Neural cell (in vitro differentiated cells): ENCODE measurements around the gene SKI. TPM values are rescaled to one million over a fixed set of nuclear protein-coding genes. Genes with fewer than 3 reads are reported as not detected.

Source experiments
- H2AFZ ChIP-seq: fragments of 200-600, 300-800 bp; sonication (generic), shearing (Covaris generic); 2 replicates; pipeline ENCODE4 v1.6.0; 2014; ENCODE audit warnings: low read depth, mild to moderate bottlenecking, antibody characterized with exemption, low read length, moderate library complexity
- H3F3A ChIP-seq: fragments of 200-600 bp; shearing (Covaris generic); 2 replicates; pipeline ENCODE4 v1.6.1; 2016; ENCODE audit warnings: mild to moderate bottlenecking, moderate library complexity, mixed read lengths, antibody characterized with exemption, low read length; ENCODE audit not compliant: insufficient read depth, poor library complexity, severe bottlenecking
- H3K27ac ChIP-seq: fragments of 200-600, 300-800 bp; sonication (generic), shearing (Covaris generic); 2 replicates; pipeline ENCODE4 v1.5.1; 2014; ENCODE audit warnings: mild to moderate bottlenecking, low read length, moderate library complexity
- H3K27me3 ChIP-seq: fragments of 300-800, 200-600 bp; sonication (generic), shearing (Covaris generic); 2 replicates; pipeline ENCODE4 v1.6.0; 2014; ENCODE audit warnings: mild to moderate bottlenecking, low read depth, low read length, moderate library complexity; ENCODE audit not compliant: insufficient read depth
- H3K36me3 ChIP-seq: fragments of 300-800, 200-600 bp; sonication (generic), shearing (Covaris generic); 2 replicates; pipeline ENCODE4 v1.5.1; 2014; ENCODE audit warnings: mild to moderate bottlenecking, antibody characterized with exemption, low read length, moderate library complexity; ENCODE audit not compliant: insufficient read depth
- H3K4me2 ChIP-seq: fragments of 300-800, 200-600 bp; sonication (generic), shearing (Covaris generic); 2 replicates; pipeline ENCODE4 v1.6.0; 2014; ENCODE audit warnings: mild to moderate bottlenecking, low read length
- H3K4me3 ChIP-seq: fragments of 300-800, 200-600 bp; sonication (generic), shearing (Covaris generic); 2 replicates; pipeline ENCODE4 v1.5.1; 2014; ENCODE audit warnings: mild to moderate bottlenecking, low read length, moderate library complexity
- H3K79me2 ChIP-seq: fragments of 200-600 bp; shearing (Covaris generic); replicated peaks from 2 replicates; pipeline ENCODE4 v1.6.0; 2014; ENCODE audit warnings: mild to moderate bottlenecking, low read length, moderate library complexity; ENCODE audit not compliant: insufficient read depth
- H3K9ac ChIP-seq: fragments of 300-800, 200-600 bp; sonication (generic), shearing (Covaris generic); 2 replicates; pipeline ENCODE4 v1.6.1; 2016; ENCODE audit warnings: mild to moderate bottlenecking, low read length, mixed read lengths
- H3K9me2 ChIP-seq: fragments of 200-600 bp; shearing (Covaris generic); 2 replicates; pipeline ENCODE4 v1.6.1; 2016; ENCODE audit warnings: mild to moderate bottlenecking, low read length, mixed read lengths; ENCODE audit not compliant: insufficient read depth
- H3K9me3 ChIP-seq: fragments of 200-600, 300-800 bp; sonication (generic), shearing (Covaris generic); 2 replicates; pipeline ENCODE4 v1.6.1; 2016; ENCODE audit warnings: mild to moderate bottlenecking, mixed run types, low read length, moderate library complexity, mixed read lengths
- H4K20me1 ChIP-seq: fragments of 200-600 bp; shearing (Covaris generic); 2 replicates; pipeline ENCODE4 v1.6.1; 2016; ENCODE audit warnings: mild to moderate bottlenecking, mixed run types; ENCODE audit not compliant: insufficient read depth
- EP300 ChIP-seq: fragments of 450-650 bp; conservative IDR thresholded peaks from 2 replicates; pipeline ENCODE4 v1.6.1; 2014; ENCODE audit warnings: antibody characterized with exemption, mild to moderate bottlenecking, moderate library complexity; ENCODE audit not compliant: poor library complexity, severe bottlenecking
- EZH2 ChIP-seq: fragments of 200-600, 300-800 bp; shearing (Covaris generic), sonication (generic); IDR thresholded peaks from 2 replicates; pipeline ENCODE4 v1.6.1; 2014; ENCODE audit warnings: antibody characterized with exemption, low read length, borderline replicate concordance, mild to moderate bottlenecking; ENCODE audit not compliant: insufficient read depth, poor library complexity, severe bottlenecking
- MXI1 ChIP-seq: fragments of 450-650 bp; conservative IDR thresholded peaks from 2 replicates; pipeline ENCODE4 v1.6.1; 2014; ENCODE audit warnings: antibody characterized with exemption, mild to moderate bottlenecking; ENCODE audit not compliant: poor library complexity, severe bottlenecking
- POLR2AphosphoS5 ChIP-seq: IDR thresholded peaks from 2 replicates; pipeline ENCODE4 v1.6.1; 2012
- RAD21 ChIP-seq: fragments of 450-650 bp; conservative IDR thresholded peaks from 2 replicates; pipeline ENCODE4 v1.6.1; 2014; ENCODE audit warnings: antibody characterized with exemption, mild to moderate bottlenecking, moderate library complexity
- SMC3 ChIP-seq: fragments of 450-650 bp; conservative IDR thresholded peaks from 2 replicates; pipeline ENCODE4 v1.6.1; 2014; ENCODE audit warnings: antibody characterized with exemption, mild to moderate bottlenecking, moderate library complexity; ENCODE audit not compliant: poor library complexity
- TAF1 ChIP-seq: IDR thresholded peaks from 2 replicates; pipeline ENCODE4 v1.6.1; 2012; ENCODE audit warnings: low read depth
- polyA plus RNA-seq: library from polyadenylated mRNA; depleted of rRNA; stranded (reverse); fragments of >200 nt; gene quantifications from 2 replicates; pipeline ENCODE4 v1.2.3, GENCODE V29; 2014
- TF ChIP-seq, protein P1 (sequence below): fragments of 450-650 bp; IDR thresholded peaks from 2 replicates; pipeline ENCODE4 v1.5.1; 2014; ENCODE audit warnings: antibody characterized with exemption, mild to moderate bottlenecking, moderate library complexity; ENCODE audit not compliant: poor library complexity, severe bottlenecking
- TF ChIP-seq, protein P2 (sequence below): IDR thresholded peaks from 2 replicates; pipeline ENCODE4 v1.6.1; 2012; ENCODE audit warnings: borderline replicate concordance

The SKI gene
- polyA plus RNA-seq, 1 donor from 2014 or later, result 4.1 TPM

- TF ChIP-seq POLR2AphosphoS5 (no peak), EZH2 (no peak), MXI1 (no peak), SMC3 (no peak), RAD21 (no peak), TAF1 (no peak), EP300 (no peak)
- TF ChIP-seq, protein P1, sequence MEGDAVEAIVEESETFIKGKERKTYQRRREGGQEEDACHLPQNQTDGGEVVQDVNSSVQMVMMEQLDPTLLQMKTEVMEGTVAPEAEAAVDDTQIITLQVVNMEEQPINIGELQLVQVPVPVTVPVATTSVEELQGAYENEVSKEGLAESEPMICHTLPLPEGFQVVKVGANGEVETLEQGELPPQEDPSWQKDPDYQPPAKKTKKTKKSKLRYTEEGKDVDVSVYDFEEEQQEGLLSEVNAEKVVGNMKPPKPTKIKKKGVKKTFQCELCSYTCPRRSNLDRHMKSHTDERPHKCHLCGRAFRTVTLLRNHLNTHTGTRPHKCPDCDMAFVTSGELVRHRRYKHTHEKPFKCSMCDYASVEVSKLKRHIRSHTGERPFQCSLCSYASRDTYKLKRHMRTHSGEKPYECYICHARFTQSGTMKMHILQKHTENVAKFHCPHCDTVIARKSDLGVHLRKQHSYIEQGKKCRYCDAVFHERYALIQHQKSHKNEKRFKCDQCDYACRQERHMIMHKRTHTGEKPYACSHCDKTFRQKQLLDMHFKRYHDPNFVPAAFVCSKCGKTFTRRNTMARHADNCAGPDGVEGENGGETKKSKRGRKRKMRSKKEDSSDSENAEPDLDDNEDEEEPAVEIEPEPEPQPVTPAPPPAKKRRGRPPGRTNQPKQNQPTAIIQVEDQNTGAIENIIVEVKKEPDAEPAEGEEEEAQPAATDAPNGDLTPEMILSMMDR, result no peak
- TF ChIP-seq, protein P2, sequence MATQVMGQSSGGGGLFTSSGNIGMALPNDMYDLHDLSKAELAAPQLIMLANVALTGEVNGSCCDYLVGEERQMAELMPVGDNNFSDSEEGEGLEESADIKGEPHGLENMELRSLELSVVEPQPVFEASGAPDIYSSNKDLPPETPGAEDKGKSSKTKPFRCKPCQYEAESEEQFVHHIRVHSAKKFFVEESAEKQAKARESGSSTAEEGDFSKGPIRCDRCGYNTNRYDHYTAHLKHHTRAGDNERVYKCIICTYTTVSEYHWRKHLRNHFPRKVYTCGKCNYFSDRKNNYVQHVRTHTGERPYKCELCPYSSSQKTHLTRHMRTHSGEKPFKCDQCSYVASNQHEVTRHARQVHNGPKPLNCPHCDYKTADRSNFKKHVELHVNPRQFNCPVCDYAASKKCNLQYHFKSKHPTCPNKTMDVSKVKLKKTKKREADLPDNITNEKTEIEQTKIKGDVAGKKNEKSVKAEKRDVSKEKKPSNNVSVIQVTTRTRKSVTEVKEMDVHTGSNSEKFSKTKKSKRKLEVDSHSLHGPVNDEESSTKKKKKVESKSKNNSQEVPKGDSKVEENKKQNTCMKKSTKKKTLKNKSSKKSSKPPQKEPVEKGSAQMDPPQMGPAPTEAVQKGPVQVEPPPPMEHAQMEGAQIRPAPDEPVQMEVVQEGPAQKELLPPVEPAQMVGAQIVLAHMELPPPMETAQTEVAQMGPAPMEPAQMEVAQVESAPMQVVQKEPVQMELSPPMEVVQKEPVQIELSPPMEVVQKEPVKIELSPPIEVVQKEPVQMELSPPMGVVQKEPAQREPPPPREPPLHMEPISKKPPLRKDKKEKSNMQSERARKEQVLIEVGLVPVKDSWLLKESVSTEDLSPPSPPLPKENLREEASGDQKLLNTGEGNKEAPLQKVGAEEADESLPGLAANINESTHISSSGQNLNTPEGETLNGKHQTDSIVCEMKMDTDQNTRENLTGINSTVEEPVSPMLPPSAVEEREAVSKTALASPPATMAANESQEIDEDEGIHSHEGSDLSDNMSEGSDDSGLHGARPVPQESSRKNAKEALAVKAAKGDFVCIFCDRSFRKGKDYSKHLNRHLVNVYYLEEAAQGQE, result no peak
- Histone ChIP-seq H3K9ac (no peak overlapping the region), H2AFZ (no peak overlapping the region), H3K36me3 (no peaks in the 10 kb centered on the region), H3K79me2 (no peaks in the 10 kb centered on the region), H3K9me2 (no peaks in the 10 kb centered on the region), H3F3A (no peaks in the 10 kb centered on the region), H3K4me2 (no peak overlapping the region), H3K4me3 (no peak overlapping the region), H3K27me3 (no peaks in the 10 kb centered on the region), H3K27ac (no peak overlapping the region), H4K20me1 (no peaks in the 10 kb centered on the region), H3K9me3 (no peaks in the 10 kb centered on the region)
Observed at GRCh38 chr1:2181271-2181670, 46.8 kb upstream of the SKI start.

GRCh38 chr1:2181752-2182151 is 46.4 kb upstream of the SKI start:
- H2AFZ ChIP-seq, result no peak overlapping the region
- no peak overlapping the region for H3K4me2 ChIP-seq
- no peaks in the 10 kb centered on the region for H3F3A ChIP-seq
- TF ChIP-seq, protein P2, result no peak
- TF ChIP-seq SMC3, result no peak
- TF ChIP-seq TAF1, result no peak
- TF ChIP-seq, protein P1, result no peak
- no peak for TF ChIP-seq EP300
- TF ChIP-seq EZH2, result no peak
- TF ChIP-seq RAD21, result no peak
- TF ChIP-seq MXI1, result no peak
- no peak for TF ChIP-seq POLR2AphosphoS5
- no peaks in the 10 kb centered on the region for H3K27me3 ChIP-seq
- H3K9me3 ChIP-seq, result no peaks in the 10 kb centered on the region
- no peak overlapping the region for H3K9ac ChIP-seq
- no peaks in the 10 kb centered on the region for H3K9me2 ChIP-seq
- H3K27ac ChIP-seq, result no peak overlapping the region
- no peaks in the 10 kb centered on the region for H3K79me2 ChIP-seq
- no peaks in the 10 kb centered on the region for H3K36me3 ChIP-seq
- no peaks in the 10 kb centered on the region for H4K20me1 ChIP-seq
- no peak overlapping the region for H3K4me3 ChIP-seq
